Endothelial cell (in vitro differentiated cells): Measurements from ENCODE around the gene KIAA0040. TPM values are rescaled to one million over a fixed set of nuclear protein-coding genes. Genes with fewer than 3 reads are reported as not detected.

Experiments used
- DNase-seq: peaks from one replicate; pipeline ENCODE4 v3.0.0; 2021; ENCODE audit warnings: low spot score
- H3K27ac Mint-ChIP-seq: one replicate; pipeline ENCODE4 v1.8.0; 2021; ENCODE audit warnings: mixed read lengths, inconsistent platforms; ENCODE audit not compliant: unreplicated experiment
- H3K27me3 Mint-ChIP-seq: one replicate; pipeline ENCODE4 v1.8.0; 2021; ENCODE audit warnings: mild to moderate bottlenecking, moderate library complexity, mixed read lengths, inconsistent platforms; ENCODE audit not compliant: unreplicated experiment
- H3K36me3 Mint-ChIP-seq: one replicate; pipeline ENCODE4 v1.8.0; 2021; ENCODE audit warnings: mild to moderate bottlenecking, low read depth, mixed read lengths, inconsistent platforms; ENCODE audit not compliant: unreplicated experiment
- H3K4me1 Mint-ChIP-seq: one replicate; pipeline ENCODE4 v1.8.0; 2021; ENCODE audit warnings: mild to moderate bottlenecking, mixed read lengths, inconsistent platforms; ENCODE audit not compliant: unreplicated experiment
- H3K4me3 Mint-ChIP-seq: one replicate; pipeline ENCODE4 v1.8.0; 2021; ENCODE audit warnings: mild to moderate bottlenecking, mixed read lengths, inconsistent platforms; ENCODE audit not compliant: unreplicated experiment
- H3K9me3 Mint-ChIP-seq: one replicate; pipeline ENCODE4 v1.8.0; 2021; ENCODE audit warnings: mixed read lengths, inconsistent platforms; ENCODE audit not compliant: unreplicated experiment
- total RNA-seq: library from RNA; stranded (reverse); fragmentation: NEBNext Ultra II Directional; extraction: Animal tissue kit (Norgen Biotek cat#: 25700); gene quantifications from one replicate; pipeline ENCODE4 v1.2.1, GENCODE V29; 2021; ENCODE audit not compliant: unreplicated experiment
- TF ChIP-seq, protein P1 (sequence below): fragments of 200-600 bp; sonication (generic); IDR thresholded peaks from one replicate; pipeline ENCODE4 v1.5.0; 2021; ENCODE audit warnings: antibody characterized with exemption; ENCODE audit not compliant: unreplicated experiment

KIAA0040 gene
- total RNA-seq, 1 donor from 2014 or later: 4.1 TPM

DNA sequence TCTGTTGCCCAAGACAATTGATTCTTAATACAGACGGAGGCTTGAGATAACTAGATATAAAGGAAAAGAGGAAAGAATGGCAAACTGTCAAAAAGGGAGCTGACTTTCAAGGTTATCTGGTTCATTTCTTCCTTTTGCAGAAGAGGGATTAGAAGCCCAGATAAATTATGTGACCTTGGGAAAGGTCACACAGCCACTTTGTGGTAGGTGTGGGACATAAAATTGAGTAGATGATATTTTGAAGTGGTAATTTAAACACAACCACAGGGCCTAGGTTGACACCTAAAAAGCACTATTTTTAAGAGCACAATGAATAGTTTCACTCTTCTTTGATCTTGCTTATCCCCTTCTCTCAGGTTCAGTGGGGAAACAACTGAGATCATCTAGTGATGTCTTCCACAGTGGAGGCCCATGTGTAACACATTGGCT, 16.9 kb upstream of the KIAA0040 start:
- Mint-ChIP-seq H3K9me3 (no peaks in the 10 kb centered on the region), H3K4me3 (no peak overlapping the region), H3K36me3 (no peaks in the 10 kb centered on the region), H3K4me1 (peaks cover 14% of the 10 kb centered on the region), H3K27ac (no peak overlapping the region), H3K27me3 (no peaks in the 10 kb centered on the region)
- no peak for DNase-seq
- TF ChIP-seq, protein P1, sequence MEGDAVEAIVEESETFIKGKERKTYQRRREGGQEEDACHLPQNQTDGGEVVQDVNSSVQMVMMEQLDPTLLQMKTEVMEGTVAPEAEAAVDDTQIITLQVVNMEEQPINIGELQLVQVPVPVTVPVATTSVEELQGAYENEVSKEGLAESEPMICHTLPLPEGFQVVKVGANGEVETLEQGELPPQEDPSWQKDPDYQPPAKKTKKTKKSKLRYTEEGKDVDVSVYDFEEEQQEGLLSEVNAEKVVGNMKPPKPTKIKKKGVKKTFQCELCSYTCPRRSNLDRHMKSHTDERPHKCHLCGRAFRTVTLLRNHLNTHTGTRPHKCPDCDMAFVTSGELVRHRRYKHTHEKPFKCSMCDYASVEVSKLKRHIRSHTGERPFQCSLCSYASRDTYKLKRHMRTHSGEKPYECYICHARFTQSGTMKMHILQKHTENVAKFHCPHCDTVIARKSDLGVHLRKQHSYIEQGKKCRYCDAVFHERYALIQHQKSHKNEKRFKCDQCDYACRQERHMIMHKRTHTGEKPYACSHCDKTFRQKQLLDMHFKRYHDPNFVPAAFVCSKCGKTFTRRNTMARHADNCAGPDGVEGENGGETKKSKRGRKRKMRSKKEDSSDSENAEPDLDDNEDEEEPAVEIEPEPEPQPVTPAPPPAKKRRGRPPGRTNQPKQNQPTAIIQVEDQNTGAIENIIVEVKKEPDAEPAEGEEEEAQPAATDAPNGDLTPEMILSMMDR: no peak

- Mint-ChIP-seq H3K9me3 (no peaks in the 10 kb centered on the region), H3K4me3 (no peak overlapping the region), H3K27me3 (no peaks in the 10 kb centered on the region)
Observed at GRCh38 chr1:175208773-175209492, 16.4 kb upstream of the KIAA0040 start.

GRCh38 chr1:175207971-175208370, 15.4 kb upstream of the KIAA0040 start:
- TF ChIP-seq, protein P1: no peak
- Mint-ChIP-seq H3K27ac (no peak overlapping the region), H3K36me3 (no peaks in the 10 kb centered on the region), H3K4me1 (peaks cover 14% of the 10 kb centered on the region), H3K27me3 (no peaks in the 10 kb centered on the region), H3K4me3 (no peak overlapping the region), H3K9me3 (no peaks in the 10 kb centered on the region)
- no peak for DNase-seq

More at GRCh38 chr1:175208773-175209492, 16.4 kb upstream of the KIAA0040 start:
- Mint-ChIP-seq H3K4me1 (peaks cover 14% of the 10 kb centered on the region), H3K27ac (no peak overlapping the region), H3K36me3 (no peaks in the 10 kb centered on the region)
- DNase-seq: no peak
- TF ChIP-seq, protein P1: no peak

DNA sequence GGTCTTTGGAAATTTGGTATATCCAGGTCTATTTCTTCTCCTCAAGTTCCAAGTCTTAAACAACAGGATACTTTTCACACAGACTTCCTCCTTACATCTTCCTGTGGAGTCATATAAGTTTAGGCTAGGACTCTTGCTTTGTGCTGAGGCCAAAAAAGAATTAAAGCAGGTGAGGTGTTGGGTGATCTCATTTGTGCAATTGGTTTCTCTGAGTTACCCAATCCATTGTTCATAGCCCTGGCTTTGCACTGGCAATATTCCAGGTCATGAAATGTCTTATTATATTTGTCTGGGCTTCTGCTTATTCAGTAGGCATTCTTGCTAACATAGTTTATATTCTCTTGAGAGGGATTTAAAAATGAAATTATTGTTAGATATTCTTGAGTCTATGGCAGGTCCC, 14.1 kb upstream of the KIAA0040 start:
- no peak for DNase-seq
- peaks cover 14% of the 10 kb centered on the region for H3K4me1 Mint-ChIP-seq
- TF ChIP-seq, protein P1: no peak
- no peaks in the 10 kb centered on the region for H3K36me3 Mint-ChIP-seq
- no peaks in the 10 kb centered on the region for H3K9me3 Mint-ChIP-seq
- H3K4me3 Mint-ChIP-seq: no peak overlapping the region
- H3K27me3 Mint-ChIP-seq: no peaks in the 10 kb centered on the region
- no peak overlapping the region for H3K27ac Mint-ChIP-seq

DNA sequence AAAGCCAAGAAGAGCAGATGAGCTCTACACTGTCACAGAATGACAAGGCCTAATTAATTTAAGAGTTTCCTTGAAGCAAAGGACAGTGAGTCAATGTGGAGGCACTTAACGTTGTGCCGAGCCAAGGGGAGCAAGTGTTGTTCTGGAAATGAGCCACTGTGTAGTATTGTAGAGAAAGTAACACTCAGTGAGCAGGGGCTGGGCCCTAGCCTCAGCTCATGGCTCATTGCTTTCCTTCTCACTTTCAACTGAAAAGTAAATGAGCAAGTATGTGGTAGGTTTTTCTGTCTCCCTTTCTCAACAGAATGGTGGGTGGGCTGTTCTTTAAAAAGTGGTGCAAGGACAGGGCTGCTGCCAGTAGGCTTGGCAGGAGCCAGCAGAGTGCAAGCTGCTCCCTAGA, 11.8 kb upstream of the KIAA0040 start:
- peaks cover 1% of the 10 kb centered on the region for H3K27me3 Mint-ChIP-seq
- TF ChIP-seq, protein P1: no peak
- H3K4me1 Mint-ChIP-seq: peaks cover 20% of the 10 kb centered on the region
- no peaks in the 10 kb centered on the region for H3K9me3 Mint-ChIP-seq
- no peak for DNase-seq
- no peaks in the 10 kb centered on the region for H3K36me3 Mint-ChIP-seq
- H3K27ac Mint-ChIP-seq: no peak overlapping the region
- no peak overlapping the region for H3K4me3 Mint-ChIP-seq
